GM06990 (cell line): ENCODE results near the gene LEP.

Experiments
- DNase-seq: peaks from one replicate; pipeline ENCODE4 v3.0.0-alpha.2; 2011; ENCODE audit not compliant: insufficient read length; ENCODE audit errors: extremely low read depth
- H3K27me3 ChIP-seq: replicated peaks from 2 replicates; pipeline ENCODE4 v1.6.0; 2011; ENCODE audit warnings: low read length; ENCODE audit not compliant: control insufficient read depth, insufficient read depth
- H3K36me3 ChIP-seq: 2 replicates; pipeline ENCODE4 v1.5.1; 2011; ENCODE audit warnings: low read length; ENCODE audit not compliant: control insufficient read depth, insufficient read depth
- H3K4me3 ChIP-seq: replicated peaks from 2 replicates; pipeline ENCODE4 v1.5.1; 2011; ENCODE audit warnings: low read depth, mild to moderate bottlenecking, control low read depth, low read length
- CTCF ChIP-seq: IDR thresholded peaks from 2 replicates; pipeline ENCODE4 v1.5.1; 2011; ENCODE audit warnings: low read length, control low read depth, mild to moderate bottlenecking, inconsistent platforms; ENCODE audit not compliant: insufficient read depth, poor library complexity, severe bottlenecking

The LEP gene

GRCh38 chr7:128240696-128241386 is at the start of gene LEP:
Gene LEP (plus strand): TSS chr7:128241278. CDS start chr7:128252019, 10,741 bp downstream.
- DNase-seq, result no peak
- no peak within 1 kb of the TSS for H3K4me3 ChIP-seq
- H3K36me3 ChIP-seq, result no peaks in the 10 kb centered on the region
- no peak for TF ChIP-seq CTCF
- no peaks in the 10 kb centered on the region; the same call in 1 of the 2 replicates for H3K27me3 ChIP-seq

- TF ChIP-seq CTCF, result no peak
- Histone ChIP-seq H3K27me3 (peaks cover under 1% of the 10 kb centered on the region), H3K4me3 (no peak overlapping the region), H3K36me3 (no peaks in the 10 kb centered on the region)
- DNase-seq, result no peak
These were observed 48.5 kb upstream of the LEP start for GRCh38 chr7:128192497-128193142.

DNA sequence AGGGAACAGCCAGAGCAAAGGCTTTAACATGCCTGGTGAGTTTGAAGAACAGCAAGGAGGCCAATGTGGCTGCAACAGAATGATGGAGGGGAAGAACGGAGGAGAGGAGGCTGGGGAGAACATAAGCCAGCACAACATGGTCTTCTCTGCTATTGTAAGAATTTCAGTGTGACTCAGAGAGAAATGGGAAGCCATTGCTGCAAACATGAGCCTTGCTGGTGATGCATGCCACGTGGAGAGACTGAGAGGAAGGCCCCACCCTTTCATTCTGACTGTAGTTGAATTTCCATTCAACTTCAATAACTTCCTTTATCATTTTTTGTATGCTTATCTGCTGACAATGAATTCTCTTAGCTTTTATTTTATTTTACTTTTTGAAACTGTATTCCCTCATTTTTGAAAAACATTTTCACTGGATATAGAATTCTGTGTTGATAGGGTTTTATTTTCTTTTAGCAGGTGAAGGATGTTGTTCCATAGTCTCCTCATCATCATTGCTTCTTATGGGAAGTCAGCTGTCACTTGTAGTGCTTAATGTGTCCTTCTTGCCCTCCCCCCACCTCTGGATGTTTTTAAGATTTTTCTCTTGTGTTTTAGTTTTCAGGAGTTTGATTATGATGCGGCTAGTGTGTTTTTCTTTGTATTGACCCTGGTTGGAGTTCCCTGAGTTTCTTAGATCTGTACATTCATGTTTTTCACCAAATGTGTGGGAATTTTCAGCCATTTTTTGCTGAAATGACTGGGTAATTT is 46.4 kb upstream of the LEP start:
- Histone ChIP-seq H3K27me3 (peaks cover 2% of the 10 kb centered on the region), H3K36me3 (no peaks in the 10 kb centered on the region), H3K4me3 (no peak overlapping the region)
- TF ChIP-seq CTCF, result no peak
- no peak for DNase-seq

DNA sequence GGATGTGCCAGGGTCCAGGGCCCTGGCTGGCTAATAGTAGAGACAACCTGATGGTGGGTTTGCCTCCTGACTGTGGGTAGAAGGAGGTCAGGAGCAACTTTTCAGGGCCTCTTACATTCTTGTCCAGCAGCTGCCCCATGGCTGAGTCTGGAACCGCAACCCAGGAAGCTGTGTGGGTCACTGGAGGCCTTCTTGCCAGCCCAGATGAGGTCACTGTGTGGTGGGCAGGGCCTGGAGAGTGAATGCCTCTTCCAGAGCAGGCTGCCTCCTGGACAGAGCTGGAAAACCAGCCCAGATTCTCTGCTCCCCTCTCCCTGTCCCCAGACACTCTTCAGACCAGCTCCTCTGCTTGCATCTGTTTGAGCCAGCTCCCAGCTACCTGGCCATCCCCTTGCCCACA is 43.5 kb upstream of the LEP start:
- no peak for TF ChIP-seq CTCF
- no peaks in the 10 kb centered on the region for H3K36me3 ChIP-seq
- H3K27me3 ChIP-seq, result peaks cover 2% of the 10 kb centered on the region
- no peak overlapping the region for H3K4me3 ChIP-seq
- DNase-seq, result no peak

- TF ChIP-seq CTCF, result no peak
- Histone ChIP-seq H3K4me3 (no peak overlapping the region), H3K36me3 (no peaks in the 10 kb centered on the region), H3K27me3 (peaks cover 2% of the 10 kb centered on the region)
- no peak for DNase-seq
These were observed 43.0 kb upstream of the LEP start for GRCh38 chr7:128197989-128198580.
